ENCODE measurements around the gene PSME3. TPM values are rescaled to one million over a fixed set of nuclear protein-coding genes. Genes with fewer than 3 reads are reported as not detected.
"Not testable (repeated sequence)": the region's sequence is repeated elsewhere in the genome, so short reads cannot be mapped to it uniquely, and the experiment has no call there.

PSME3 gene
- total RNA-seq, 1 donor from 2014 or later, result 89.3 TPM

DNA sequence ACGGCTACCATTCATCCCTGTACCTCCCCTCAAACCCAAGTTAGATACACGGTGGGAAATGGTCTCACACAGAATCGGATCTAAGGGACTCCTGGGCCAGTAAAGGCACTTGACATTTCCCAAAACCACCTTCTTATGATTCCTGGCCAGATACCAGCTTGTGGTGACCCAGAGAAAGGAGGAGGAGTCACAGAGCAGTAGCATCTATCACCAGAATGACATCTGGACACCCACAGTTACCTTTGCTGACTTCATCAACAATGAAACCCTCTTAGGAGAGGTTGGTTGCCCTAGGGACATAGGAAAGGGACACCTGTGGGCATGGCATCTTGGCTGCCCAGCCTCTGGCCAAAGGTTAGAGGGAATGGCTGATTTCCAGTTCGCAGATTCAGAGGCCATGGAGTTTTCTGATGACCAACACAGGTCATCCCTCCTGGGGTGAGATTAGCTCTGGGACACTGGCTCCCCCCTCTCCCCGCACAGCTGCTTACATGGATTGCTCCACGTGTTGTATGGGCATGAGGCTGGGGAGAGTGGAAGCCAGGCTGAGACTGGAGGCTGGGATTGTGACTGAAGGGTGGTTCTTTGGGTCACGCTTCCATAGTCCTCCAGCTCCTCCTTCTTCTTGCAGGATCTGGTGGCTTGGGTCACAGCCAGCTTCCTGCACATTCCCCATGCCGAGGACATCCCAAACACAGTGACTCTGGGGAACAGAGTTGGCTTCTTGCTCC, 16.4 kb downstream of the PSME3 start:
- no peak for DNase-seq (ENCODE audit: low read depth, low spot score)

DNA sequence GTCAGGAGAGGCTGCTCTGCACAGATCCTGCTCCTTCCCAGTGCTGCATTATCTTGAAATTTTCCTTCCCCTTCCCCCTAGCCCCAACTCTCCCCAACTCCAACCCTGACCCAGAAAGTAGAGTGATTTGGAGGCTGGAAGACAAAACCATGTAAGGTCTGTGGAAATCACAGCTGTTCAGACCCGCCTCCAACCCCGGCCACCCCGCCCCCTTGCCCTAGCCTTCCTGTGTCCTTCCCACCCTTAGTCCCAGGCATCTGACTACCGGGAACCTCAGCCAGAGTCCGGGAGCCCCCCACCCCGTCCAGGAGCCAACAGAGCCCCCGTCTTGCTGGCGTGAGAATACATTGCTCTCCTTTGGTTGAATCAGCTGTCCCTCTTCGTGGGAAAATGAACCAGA, 17.8 kb downstream of the PSME3 start, which contains the start of gene AOC3:
TSS of gene AOC3 (plus strand) at position 246 of the 400 bp plus-strand sequence. CDS start at position 391, 145 bp downstream.
- no peak for DNase-seq (ENCODE audit: low read depth, low spot score)

DNA sequence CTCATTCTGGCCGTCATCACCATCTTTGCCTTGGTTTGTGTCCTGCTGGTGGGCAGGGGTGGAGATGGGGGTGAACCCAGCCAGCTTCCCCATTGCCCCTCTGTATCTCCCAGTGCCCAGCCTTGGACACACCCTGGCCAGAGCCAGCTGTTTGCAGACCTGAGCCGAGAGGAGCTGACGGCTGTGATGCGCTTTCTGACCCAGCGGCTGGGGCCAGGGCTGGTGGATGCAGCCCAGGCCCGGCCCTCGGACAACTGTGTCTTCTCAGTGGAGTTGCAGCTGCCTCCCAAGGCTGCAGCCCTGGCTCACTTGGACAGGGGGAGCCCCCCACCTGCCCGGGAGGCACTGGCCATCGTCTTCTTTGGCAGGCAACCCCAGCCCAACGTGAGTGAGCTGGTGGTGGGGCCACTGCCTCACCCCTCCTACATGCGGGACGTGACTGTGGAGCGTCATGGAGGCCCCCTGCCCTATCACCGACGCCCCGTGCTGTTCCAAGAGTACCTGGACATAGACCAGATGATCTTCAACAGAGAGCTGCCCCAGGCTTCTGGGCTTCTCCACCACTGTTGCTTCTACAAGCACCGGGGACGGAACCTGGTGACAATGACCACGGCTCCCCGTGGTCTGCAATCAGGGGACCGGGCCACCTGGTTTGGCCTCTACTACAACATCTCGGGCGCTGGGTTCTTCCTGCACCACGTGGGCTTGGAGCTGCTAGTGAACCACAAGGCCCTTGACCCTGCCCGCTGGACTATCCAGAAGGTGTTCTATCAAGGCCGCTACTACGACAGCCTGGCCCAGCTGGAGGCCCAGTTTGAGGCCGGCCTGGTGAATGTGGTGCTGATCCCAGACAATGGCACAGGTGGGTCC, 18.4 kb downstream of the PSME3 start:
- DNase-seq (ENCODE audit: low read depth, low spot score), result not testable (repeated sequence)

DNA sequence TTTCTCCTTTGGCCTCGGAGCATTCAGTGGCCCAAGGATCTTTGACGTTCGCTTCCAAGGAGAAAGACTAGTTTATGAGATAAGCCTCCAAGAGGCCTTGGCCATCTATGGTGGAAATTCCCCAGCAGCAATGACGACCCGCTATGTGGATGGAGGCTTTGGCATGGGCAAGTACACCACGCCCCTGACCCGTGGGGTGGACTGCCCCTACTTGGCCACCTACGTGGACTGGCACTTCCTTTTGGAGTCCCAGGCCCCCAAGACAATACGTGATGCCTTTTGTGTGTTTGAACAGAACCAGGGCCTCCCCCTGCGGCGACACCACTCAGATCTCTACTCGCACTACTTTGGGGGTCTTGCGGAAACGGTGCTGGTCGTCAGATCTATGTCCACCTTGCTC, 19.2 kb downstream of the PSME3 start:
- DNase-seq (ENCODE audit: low read depth, low spot score), result no peak

DNA sequence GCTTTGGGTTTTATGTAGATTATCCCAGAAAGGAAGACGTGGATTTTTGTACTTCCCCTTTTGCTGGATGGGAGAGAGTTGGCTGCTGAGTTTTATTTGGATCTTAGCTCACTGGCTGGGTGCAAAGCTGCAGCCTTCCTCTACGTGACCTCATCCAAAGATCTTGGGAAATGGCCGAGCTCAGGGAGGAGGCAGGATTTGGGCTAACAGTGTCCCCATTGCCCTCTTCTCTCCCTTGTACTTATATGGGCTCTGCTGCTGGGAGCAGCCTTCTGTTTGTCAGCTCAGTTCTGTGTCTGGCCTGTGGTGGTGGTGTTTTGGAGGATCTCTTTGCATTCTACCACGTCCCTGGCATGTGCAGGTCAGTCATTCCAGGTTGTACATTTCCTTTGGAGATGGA, 19.8 kb downstream of the PSME3 start:
- DNase-seq (ENCODE audit: low read depth, low spot score), result no peak

DNA sequence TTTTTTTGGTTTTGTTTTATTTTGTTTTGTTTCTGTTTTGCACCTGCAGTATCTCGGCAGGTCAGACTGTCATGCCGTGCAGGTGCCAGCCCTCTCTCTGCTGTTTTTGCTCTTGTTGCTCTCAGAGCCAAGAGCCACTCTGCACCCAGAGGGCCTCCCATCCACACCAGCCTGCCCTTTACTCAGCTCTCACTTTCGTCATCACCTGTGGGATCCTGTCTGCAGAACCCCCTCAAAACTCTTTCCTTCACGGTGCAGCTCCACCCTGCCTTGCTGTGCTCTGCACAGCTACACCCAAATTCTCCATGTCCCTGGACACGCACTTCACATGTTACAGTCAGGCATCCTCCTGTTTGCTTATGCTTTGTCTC, 20.4 kb downstream of the PSME3 start:
- no peak for DNase-seq (ENCODE audit: low read depth, low spot score)

DNA sequence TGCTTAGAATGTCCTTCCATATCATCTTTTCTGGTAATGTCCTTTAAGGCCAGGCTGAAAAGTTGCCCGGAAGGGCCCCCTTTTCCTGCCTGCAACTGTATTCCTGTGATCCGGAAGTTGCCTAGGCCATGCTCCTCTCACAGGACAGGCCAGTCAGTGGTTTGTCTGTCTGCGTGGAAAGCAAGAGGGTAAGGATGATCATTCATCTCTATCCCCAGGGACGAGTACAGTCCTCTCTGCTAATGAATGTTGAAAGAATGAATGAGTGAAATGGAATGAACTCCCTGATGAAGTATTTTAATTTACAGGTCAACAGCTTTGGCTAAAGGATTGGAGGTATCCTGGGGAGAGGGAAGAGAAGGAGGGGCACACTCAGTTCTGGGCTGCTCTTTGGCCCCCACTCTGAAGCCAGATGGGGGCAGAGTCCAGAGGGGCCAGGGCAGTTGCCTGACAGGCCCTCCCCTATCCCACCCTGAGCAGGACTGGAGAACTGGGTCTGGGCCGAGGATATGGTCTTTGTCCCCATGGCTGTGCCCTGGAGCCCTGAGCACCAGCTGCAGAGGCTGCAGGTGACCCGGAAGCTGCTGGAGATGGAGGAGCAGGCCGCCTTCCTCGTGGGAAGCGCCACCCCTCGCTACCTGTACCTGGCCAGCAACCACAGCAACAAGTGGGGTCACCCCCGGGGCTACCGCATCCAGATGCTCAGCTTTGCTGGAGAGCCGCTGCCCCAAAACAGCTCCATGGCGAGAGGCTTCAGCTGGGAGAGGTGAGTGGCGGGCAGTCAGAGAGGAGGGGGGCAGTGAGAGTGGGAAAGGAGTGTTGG, 21.0 kb downstream of the PSME3 start:
- no peak for DNase-seq (ENCODE audit: low read depth, low spot score)

DNA sequence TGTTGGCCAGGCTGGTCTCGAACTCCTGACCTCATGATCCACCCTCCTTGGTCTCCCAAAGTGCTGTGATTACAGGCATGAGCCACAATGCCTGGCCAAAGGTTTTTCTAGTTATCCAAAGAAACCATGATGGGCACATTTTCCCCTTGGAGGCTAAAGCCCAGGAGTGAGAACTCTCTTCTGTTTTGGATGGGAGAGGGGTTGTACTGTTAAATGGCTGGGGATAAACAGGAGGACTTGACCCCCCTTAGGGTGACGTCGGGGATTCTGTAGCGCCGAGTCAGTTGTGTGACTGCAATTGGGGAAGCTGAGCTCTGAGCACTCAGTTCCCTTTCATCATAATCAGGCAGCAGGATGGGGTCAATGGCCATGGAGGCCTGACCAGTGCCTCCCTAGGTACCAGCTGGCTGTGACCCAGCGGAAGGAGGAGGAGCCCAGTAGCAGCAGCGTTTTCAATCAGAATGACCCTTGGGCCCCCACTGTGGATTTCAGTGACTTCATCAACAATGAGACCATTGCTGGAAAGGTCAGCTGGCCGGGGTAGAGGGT, 21.9 kb downstream of the PSME3 start:
- DNase-seq (ENCODE audit: low read depth, low spot score), result no peak

DNA sequence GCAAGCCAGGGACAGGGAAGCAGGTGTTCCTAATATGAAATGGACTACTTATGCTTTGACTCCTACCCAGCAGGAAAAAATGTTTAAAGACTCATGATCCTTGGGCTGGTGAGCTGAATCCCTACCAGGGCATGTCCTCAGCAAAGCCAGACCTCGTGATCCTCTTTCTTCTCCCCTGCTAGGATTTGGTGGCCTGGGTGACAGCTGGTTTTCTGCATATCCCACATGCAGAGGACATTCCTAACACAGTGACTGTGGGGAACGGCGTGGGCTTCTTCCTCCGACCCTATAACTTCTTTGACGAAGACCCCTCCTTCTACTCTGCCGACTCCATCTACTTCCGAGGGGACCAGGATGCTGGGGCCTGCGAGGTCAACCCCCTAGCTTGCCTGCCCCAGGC, 22.9 kb downstream of the PSME3 start:
- DNase-seq (ENCODE audit: low read depth, low spot score), result not testable (repeated sequence)

DNA sequence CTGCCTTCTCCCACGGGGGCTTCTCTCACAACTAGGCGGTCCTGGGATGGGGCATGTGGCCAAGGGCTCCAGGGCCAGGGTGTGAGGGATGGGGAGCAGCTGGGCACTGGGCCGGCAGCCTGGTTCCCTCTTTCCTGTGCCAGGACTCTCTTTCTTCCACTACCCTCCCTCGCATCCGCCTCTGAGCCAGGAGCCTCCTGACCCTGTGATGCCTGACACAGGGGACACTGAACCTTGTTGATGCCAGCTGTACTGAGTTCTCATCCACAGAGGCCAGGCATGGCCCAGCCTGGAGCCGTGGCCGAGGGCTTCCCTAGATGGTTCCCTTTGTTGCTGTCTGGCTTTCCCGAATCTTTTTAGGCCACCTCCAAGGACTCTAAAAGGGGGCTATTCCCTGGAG, 23.3 kb downstream of the PSME3 start:
- DNase-seq (ENCODE audit: low read depth, low spot score), result not testable (repeated sequence)

DNA sequence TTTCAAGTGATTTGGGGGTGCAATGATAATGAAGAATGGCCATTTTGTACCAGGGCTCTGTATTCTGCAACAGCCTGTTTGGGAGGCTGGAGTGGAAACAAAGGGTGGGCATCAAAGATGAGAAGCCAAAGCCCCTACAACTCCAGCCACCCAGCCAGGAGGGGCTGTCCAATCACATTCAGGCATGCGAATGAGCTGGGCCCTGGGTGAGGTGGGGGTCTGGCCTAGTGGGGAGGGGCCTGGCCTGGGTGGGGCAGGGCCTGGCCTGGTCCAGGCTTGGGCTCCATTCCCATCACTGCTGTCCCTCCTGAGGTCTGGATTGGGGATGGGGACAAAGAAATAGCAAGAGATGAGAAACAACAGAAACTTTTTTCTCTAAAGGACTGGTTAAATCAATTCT, 24.2 kb downstream of the PSME3 start:
- no peak for DNase-seq (ENCODE audit: low read depth, low spot score)

DNA sequence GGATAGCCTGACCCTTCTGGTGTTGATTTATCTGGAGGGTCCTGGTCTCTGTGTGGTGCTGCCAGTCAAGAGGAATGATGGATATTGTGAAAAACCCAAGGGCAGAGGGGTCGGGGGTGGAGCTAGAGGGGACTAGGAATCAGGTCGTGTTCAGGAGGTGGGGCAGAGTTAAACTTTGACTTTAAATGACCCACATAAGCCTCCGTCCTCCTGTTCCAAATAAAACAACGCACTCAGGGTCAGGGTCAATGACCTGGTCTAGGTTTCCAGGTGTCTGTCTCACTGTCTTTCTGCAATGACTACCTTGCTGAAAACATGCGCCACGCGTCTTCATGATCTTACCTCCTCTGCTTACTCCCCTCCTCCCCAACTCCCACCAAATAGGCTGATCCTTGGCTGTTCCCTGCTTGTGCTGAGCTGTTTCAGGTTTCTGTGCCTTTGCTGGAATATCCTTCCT, 32.5 kb downstream of the PSME3 start:
- DNase-seq (ENCODE audit: low read depth, low spot score), result no peak

DNA sequence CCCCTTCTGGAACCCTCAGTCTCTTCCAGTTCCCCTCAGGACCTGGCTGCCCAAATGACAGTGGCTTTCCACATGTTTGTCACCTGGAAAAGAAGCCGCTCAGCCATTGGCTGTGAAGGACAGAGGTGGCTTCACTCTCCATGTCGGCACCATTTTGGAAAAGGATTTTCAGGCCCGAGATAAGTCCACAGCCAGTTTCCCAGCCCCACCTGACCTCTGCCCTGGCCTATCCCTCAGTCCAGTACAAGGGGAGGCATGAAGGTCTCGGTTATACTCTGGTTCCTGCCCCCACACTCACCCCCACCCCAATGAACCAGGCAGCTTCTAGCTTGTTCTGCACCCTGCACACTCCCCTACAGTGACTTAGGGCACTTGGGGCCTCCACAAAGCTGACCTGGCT, 33.0 kb downstream of the PSME3 start:
- no peak for DNase-seq (ENCODE audit: low read depth, low spot score)

DNA sequence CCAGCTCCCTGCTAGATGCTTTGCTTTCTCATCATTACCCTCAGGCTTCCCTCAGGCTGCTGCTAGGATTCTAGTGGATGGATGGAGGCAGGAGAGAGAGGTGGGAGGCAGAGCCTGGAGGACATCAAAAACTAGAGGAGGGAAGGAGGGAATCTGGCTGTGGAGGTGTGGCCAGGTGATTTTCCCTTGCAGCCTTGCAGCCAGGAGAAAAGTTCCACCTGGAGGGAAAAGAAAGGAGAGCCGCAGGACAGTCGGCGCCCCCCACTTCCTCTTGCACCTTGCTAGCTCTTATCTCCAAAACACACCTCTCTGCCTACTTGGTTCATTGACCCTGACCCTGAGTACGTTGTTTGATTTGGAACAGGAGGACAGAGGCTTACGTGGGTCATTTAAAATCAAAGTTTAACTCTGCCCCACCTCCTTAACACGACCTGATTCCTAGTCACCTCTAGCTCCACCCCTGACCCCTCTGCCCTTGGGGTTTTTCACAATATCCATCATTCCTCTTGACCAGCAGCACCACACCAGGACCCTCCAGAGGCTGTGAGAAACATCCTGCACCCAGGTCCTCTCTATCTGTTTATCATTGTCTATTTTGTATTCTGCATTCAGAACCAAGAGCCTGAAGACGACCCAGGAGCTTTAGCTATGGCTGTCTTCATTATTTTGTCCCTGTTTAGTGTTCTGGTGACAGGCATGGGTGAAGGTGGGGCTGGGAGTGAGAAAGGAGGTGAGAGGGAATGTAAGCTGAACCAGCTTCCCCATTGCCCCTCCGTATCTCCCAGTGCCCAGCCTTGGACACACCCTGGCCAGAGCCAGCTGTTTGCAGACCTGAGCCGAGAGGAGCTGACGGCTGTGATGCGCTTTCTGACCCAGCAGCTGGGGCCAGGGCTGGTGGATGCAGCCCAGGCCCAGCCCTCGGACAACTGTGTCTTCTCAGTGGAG, 33.7 kb downstream of the PSME3 start:
- DNase-seq (ENCODE audit: low read depth, low spot score), result no peak

DNA sequence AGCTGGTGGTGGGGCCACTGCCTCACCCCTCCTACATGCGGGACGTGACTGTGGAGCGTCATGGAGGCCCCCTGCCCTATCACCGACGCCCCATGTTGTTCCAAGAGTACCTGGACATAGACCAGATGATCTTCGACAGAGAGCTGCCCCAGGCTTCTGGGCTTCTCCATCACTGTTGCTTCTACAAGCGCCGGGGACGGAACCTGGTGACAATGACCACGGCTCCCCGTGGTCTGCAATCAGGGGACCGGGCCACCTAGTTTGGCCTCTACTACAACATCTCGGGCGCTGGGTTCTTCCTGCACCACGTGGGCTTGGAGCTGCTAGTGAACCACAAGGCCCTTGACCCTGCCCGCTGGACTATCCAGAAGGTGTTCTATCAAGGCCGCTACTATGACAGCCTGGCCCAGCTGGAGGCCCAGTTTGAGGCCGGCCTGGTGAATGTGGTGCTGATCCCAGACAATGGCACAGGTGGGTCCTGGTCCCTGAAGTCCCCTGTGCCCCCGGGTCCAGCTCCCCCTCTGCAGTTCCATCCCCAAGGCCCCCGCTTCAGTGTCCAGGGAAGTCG, 34.6 kb downstream of the PSME3 start:
- DNase-seq (ENCODE audit: low read depth, low spot score), result not testable (repeated sequence)

DNA sequence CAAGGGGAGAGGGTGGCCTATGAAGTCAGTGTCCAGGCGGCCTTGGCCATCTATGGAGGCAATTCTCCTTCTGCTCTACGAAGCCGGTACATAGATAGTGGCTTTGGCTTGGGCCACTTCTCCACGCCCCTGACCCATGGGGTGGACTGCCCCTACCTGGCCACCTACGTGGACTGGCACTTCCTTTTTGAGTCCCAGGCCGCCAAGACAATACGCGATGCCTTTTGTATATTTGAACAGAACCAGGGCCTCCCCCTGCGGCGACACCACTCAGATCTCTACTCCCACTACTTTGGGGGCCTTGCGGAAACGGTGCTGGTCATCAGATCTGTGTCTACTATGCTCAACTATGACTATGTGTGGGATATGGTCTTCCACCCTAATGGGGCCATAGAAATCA, 35.1 kb downstream of the PSME3 start:
- DNase-seq (ENCODE audit: low read depth, low spot score), result no peak

DNA sequence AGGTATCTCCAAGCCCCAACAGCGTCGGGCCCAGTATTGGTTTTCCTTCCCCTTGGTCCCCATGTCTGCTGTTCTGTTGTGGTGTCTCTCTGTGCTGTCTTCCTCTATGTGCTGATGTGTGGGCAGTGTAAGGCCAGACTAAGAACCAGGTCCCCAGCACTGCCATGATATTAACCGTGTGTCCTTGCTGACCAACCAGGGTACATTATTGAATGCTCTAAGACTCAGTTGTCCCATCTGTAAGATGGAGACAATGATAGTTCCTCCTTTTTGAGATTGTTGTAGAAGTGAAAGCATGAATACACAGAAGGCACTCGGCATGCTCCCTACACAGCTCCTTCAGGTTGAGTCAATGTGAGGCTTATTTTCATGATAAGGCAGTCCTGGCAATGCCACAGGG, 38.5 kb downstream of the PSME3 start:
- no peak for DNase-seq (ENCODE audit: low read depth, low spot score)

DNA sequence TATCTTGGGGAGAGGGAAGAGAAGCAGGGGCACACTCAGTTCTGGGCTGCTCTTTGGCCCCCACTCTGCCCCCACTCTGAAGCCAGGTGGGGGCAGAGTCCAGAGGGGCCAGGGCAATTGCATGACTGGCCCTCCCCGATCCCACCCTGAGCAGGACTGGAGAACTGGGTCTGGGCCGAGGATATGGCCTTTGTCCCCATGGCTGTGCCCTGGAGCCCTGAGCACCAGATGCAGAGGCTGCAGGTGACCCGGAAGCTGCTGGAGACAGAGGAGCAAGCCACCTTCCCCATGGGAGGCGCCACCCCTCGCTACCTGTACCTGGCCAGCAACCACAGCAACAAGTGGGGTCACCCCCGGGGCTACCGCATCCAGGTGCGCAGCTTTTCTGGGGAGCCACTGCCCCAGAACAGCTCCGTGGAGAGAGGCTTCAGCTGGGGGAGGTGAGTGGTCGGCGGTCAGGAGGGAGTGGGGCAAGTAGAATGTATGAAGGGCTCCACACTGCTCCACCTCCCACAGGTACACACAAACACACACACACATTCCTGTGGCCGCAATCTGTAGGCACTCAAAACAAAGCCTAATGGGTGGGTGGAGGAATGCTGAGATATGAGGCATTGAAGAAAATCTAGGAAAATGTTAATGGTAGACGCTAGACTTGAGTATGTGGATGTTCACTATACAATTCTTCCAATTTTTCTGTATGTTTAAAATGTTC, 39.2 kb downstream of the PSME3 start:
- no peak for DNase-seq (ENCODE audit: low read depth, low spot score)

DNA sequence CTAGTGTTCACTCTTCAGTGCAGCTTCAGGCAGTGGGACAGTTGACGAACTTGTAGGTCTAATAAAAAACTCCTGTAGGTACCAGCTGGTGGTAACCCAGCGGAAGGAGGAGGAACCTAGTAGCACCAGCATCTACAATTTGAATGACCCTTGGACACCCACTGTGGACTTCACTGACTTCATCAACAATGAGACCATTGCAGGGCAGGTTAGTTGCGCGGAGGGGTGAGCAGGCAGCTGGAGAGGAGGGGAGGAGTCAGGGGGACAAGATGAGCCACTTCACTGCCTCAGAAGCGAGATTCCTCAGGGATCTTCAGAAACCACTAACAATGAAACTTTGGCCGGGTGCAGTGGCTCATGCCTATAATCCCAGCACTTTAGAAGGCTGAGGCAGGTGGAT, 40.1 kb downstream of the PSME3 start:
- DNase-seq (ENCODE audit: low read depth, low spot score), result no peak
